Measurements from ENCODE around the gene SKIL.

Gene SKIL

GRCh38 chr3:170443457-170443856 is 85.9 kb downstream of the SKIL start:
- POLR2A ChIA-PET, result no interaction called here

More at GRCh38 chr3:170443457-170443856, 85.9 kb downstream of the SKIL start:
- no peaks in the 10 kb centered on the region for H3K36me3 ChIP-seq (ENCODE audit: control insufficient read depth in 4 of 4, insufficient read depth in 4 of 4, low read length in 3 of 4)
- no peak overlapping the region for H3K4me3 ChIP-seq (ENCODE audit: control insufficient read depth in 1 of 7, extremely low read depth in 1 of 7, insufficient read depth in 4 of 7, low read depth in 2 of 7, low read length in 6 of 7)
- H3K9me3 ChIP-seq (ENCODE audit: control extremely low read depth in 1 of 5, control insufficient read depth in 4 of 5, insufficient read depth in 2 of 5, low read depth in 1 of 5, low read length in 4 of 5), result peaks cover 0 to 3% (median 0%) of the 10 kb centered on the region in 5 experiments
- no peak for DNase-seq
- CTCF ChIA-PET, result no interaction called here
- no peak overlapping the region for H3K27ac ChIP-seq (ENCODE audit: insufficient read depth in 1 of 2, low read depth in 1 of 2, low read length in 2 of 2, poor library complexity in 1 of 2, severe bottlenecking in 2 of 2)
- no peaks in the 10 kb centered on the region for H3K4me1 ChIP-seq (ENCODE audit: control extremely low read depth in 1 of 4, control insufficient read depth in 4 of 4, insufficient read depth in 4 of 4, low read length in 3 of 4)
- H3K27me3 ChIP-seq (replicated peaks in 2 of 5; ENCODE audit: control insufficient read depth in 4 of 5, insufficient read depth in 5 of 5, low read length in 4 of 5), result peaks cover 0 to 3% (median 0%) of the 10 kb centered on the region in 5 experiments

Data from common myeloid progenitor, CD34-positive (primary cell).